ENCODE results near the gene MED12.

- TF ChIP-seq EZH2 (IDR thresholded peaks at IDR 0.05; ENCODE audit: borderline replicate concordance, low read length) (no peak), CTCF (conservative IDR thresholded peaks at IDR 0.05 in 1 of 2, IDR thresholded peaks at IDR 0.05 in 1 of 2; ENCODE audit: extremely low read depth in 1 of 2, insufficient read depth in 1 of 2, low read depth in 1 of 2, low read length in 2 of 2) (no peak)
Measured at GRCh38 chrX:71091263-71091662, 27.1 kb upstream of the MED12 start.

Data from mammary epithelial cell (primary cell).